HepG2 (cell line): ENCODE data around the gene ZDHHC19. TPM values are rescaled to one million over a fixed set of nuclear protein-coding genes. Genes with fewer than 3 reads are reported as not detected.

Source experiments
- CEBPG ChIP-seq: IDR thresholded peaks from 2 replicates; pipeline ENCODE4 v1.6.1; 2016
- FOSL2 ChIP-seq: sonication (generic); formaldehyde crosslinking; IDR thresholded peaks from 2 replicates; pipeline ENCODE4 v1.4.0; 2020; ENCODE audit warnings: missing genetic modification reagents
- FOXC1 ChIP-seq: sonication (generic); formaldehyde crosslinking; IDR thresholded peaks from 2 replicates; pipeline ENCODE4 v1.8.0; 2022; ENCODE audit warnings: mild to moderate bottlenecking, missing genetic modification reagents, borderline replicate concordance
- KLF13 ChIP-seq: sonication (generic); formaldehyde crosslinking; IDR thresholded peaks from 2 replicates; pipeline ENCODE4 v1.4.0; 2020; ENCODE audit warnings: mild to moderate bottlenecking, missing genetic modification reagents
- MED1 ChIP-seq: sonication (generic); formaldehyde crosslinking; IDR thresholded peaks from 2 replicates; pipeline ENCODE4 v1.4.0; 2020; ENCODE audit warnings: missing genetic modification reagents
- MTA3 ChIP-seq: sonication (generic); formaldehyde crosslinking; IDR thresholded peaks from 2 replicates; pipeline ENCODE4 v1.4.0; 2020; ENCODE audit warnings: missing genetic modification reagents
- NFYB ChIP-seq: sonication (generic); formaldehyde crosslinking; IDR thresholded peaks from 2 replicates; pipeline ENCODE4 v1.4.0; 2020; ENCODE audit warnings: missing genetic modification reagents
- PITX1 ChIP-seq: sonication (generic); formaldehyde crosslinking; IDR thresholded peaks from 2 replicates; pipeline ENCODE4 v1.5.1; 2020; ENCODE audit warnings: mild to moderate bottlenecking, missing genetic modification reagents
- POLR2A ChIP-seq, 2 experiments: IDR thresholded peaks; 2 replicates each; pipeline ENCODE4 v1.6.1; 2011; ENCODE audit warnings: low read depth in 2 of 2, low read length in 2 of 2, mild to moderate bottlenecking in 1 of 2, moderate library complexity in 1 of 2; ENCODE audit not compliant: insufficient read depth in 1 of 2
- RCOR2 ChIP-seq: IDR thresholded peaks from 2 replicates; pipeline ENCODE4 v1.6.1; 2016; ENCODE audit warnings: missing biosample characterization, missing genetic modification reagents
- SALL1 ChIP-seq: sonication (generic); formaldehyde crosslinking; IDR thresholded peaks from 2 replicates; pipeline ENCODE4 v1.8.0; 2022; ENCODE audit warnings: mild to moderate bottlenecking, missing genetic modification reagents
- SATB2 ChIP-seq: sonication (generic); formaldehyde crosslinking; IDR thresholded peaks from 2 replicates; pipeline ENCODE4 v1.5.0; 2020; ENCODE audit warnings: missing genetic modification reagents
- SETDB1 ChIP-seq: sonication (generic); formaldehyde crosslinking; IDR thresholded peaks from 2 replicates; pipeline ENCODE4 v1.5.1; 2020; ENCODE audit warnings: missing genetic modification reagents, mild to moderate bottlenecking, borderline replicate concordance
- ZFAT ChIP-seq: sonication (generic); formaldehyde crosslinking; conservative IDR thresholded peaks from 2 replicates; pipeline ENCODE4 v1.8.1; 2023; ENCODE audit warnings: missing genetic modification reagents, inconsistent platforms
- ZNF768 ChIP-seq: sonication (generic); formaldehyde crosslinking; IDR thresholded peaks from 2 replicates; pipeline ENCODE4 v1.4.0; 2020; ENCODE audit warnings: missing genetic modification reagents
- ZNF83 ChIP-seq: sonication (generic); formaldehyde crosslinking; IDR thresholded peaks from 2 replicates; pipeline ENCODE4 v1.4.0; 2020; ENCODE audit warnings: missing genetic modification reagents, mild to moderate bottlenecking, borderline replicate concordance
- polyA plus RNA-seq, 8 experiments: library from polyadenylated mRNA; depleted of rRNA in 3 of 8; stranded (reverse) in 7 of 8; unstranded in 1 of 8; fragments of >200 nt; fragmentation: Illumina TruSeq in 4 of 8; extraction: Trizol in 4 of 8; gene quantifications; 2 replicates each; pipeline versions ENCODE4 v1.2.1 to v1.2.3, GENCODE V29; 2011 to 2016; ENCODE audit warnings: low read depth in 4 of 8, missing spikeins in 1 of 8, mixed read lengths in 1 of 8; ENCODE audit not compliant: insufficient read depth in 1 of 8
- total RNA-seq, 5 experiments: library from RNA; depleted of rRNA; stranded (reverse); fragments of >200 nt; fragmentation: Illumina TruSeq; extraction: Trizol; gene quantifications; 2 replicates each; pipeline ENCODE4 v1.2.3, GENCODE V29; 2016; ENCODE audit warnings: low read depth in 1 of 5
- TF ChIP-seq, protein P1 (sequence below): sonication (generic); formaldehyde crosslinking; IDR thresholded peaks from 2 replicates; pipeline ENCODE4 v1.4.0; 2020; ENCODE audit warnings: missing genetic modification reagents, mild to moderate bottlenecking, borderline replicate concordance
- TF ChIP-seq, protein P2 (sequence below): sonication (generic); formaldehyde crosslinking; IDR thresholded peaks from 2 replicates; pipeline ENCODE4 v1.5.1; 2020; ENCODE audit warnings: mild to moderate bottlenecking, moderate library complexity, missing genetic modification reagents
- TF ChIP-seq, protein P3 (sequence below): IDR thresholded peaks from 2 replicates; pipeline ENCODE4 v1.6.1; 2016; ENCODE audit warnings: missing compliant biosample characterization, missing genetic modification reagents, borderline replicate concordance
- TF ChIP-seq, protein P4 (sequence below): sonication (generic); formaldehyde crosslinking; IDR thresholded peaks from 2 replicates; pipeline ENCODE4 v1.5.1; 2020; ENCODE audit warnings: mild to moderate bottlenecking, missing genetic modification reagents, moderate library complexity

Gene ZDHHC19
- total and polyA plus RNA-seq, 2 of the 13 experiments (the other 11 are each of a cell fraction or from before 2014, with no cell fraction given), result 0.22 to 0.53 TPM

DNA sequence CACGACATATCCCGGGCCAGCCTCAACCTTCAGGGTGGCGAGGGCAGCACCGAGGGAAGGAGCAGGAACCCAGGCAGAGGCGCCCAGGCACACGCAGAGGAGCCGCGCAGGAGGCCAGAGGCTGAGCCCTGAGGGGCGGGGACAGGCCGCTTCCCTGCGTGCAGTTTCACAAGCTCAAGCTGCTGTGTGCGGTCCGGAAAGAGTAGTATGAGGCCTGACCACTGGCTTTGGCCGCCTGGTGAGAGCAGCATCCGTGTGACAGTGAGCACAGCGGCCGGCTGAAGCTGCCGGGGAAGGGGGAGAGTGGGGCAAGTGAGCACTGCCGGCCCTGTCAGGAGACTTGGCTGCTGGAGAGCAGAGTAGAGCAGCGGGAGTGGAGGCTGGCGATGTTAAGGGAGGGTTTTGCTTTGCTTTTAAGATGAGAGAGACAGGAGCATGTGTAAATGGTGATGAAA is 8.7 kb downstream of the ZDHHC19 start (continued):
- TF ChIP-seq ZFAT (CRISPR knock-in tag) (no peak), MTA3 (CRISPR knock-in tag) (no peak), ZNF768 (peak; percentile 70; the same call in 1 of the 2 replicates), KLF13 (no peak), PITX1 (peak; percentile 22; the same call in 1 of the 2 replicates), SATB2 (no peak), FOXC1 (CRISPR knock-in tag) (no peak), ZNF83 (CRISPR knock-in tag) (no peak), RCOR2 (CRISPR knock-in tag) (no peak), POLR2A (IDR thresholded peaks at IDR 0.05; ENCODE audit: insufficient read depth in 1 of 2, low read depth in 2 of 2, low read length in 2 of 2) (no peak), SALL1 (CRISPR knock-in tag) (0 out of 2 replicates have a peak, but pooled peaks have one; percentile 37), SETDB1 (no peak), MED1 (CRISPR knock-in tag) (no peak; the same call in 1 of the 2 replicates), NFYB (CRISPR knock-in tag) (no peak), FOSL2 (no peak), CEBPG (CRISPR knock-in tag) (0 out of 2 replicates have a peak, but pooled peaks have one; percentile 19)
- TF ChIP-seq, protein P1, sequence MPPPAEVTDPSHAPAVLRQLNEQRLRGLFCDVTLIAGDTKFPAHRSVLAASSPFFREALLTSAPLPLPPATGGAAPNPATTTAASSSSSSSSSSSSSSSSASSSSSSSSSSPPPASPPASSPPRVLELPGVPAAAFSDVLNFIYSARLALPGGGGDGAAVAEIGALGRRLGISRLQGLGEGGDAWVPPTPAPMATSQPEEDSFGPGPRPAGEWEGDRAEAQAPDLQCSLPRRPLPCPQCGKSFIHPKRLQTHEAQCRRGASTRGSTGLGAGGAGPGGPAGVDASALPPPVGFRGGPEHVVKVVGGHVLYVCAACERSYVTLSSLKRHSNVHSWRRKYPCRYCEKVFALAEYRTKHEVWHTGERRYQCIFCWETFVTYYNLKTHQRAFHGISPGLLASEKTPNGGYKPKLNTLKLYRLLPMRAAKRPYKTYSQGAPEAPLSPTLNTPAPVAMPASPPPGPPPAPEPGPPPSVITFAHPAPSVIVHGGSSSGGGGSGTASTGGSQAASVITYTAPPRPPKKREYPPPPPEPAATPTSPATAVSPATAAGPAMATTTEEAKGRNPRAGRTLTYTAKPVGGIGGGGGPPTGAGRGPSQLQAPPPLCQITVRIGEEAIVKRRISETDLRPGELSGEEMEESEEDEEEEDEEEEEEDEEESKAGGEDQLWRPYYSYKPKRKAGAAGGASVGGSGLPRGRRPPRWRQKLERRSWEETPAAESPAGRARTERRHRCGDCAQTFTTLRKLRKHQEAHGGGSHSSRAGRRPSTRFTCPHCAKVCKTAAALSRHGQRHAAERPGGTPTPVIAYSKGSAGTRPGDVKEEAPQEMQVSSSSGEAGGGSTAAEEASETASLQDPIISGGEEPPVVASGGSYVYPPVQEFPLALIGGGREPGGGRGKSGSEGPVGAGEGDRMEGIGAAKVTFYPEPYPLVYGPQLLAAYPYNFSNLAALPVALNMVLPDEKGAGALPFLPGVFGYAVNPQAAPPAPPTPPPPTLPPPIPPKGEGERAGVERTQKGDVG (CRISPR knock-in tag), result no peak
- TF ChIP-seq, protein P2, sequence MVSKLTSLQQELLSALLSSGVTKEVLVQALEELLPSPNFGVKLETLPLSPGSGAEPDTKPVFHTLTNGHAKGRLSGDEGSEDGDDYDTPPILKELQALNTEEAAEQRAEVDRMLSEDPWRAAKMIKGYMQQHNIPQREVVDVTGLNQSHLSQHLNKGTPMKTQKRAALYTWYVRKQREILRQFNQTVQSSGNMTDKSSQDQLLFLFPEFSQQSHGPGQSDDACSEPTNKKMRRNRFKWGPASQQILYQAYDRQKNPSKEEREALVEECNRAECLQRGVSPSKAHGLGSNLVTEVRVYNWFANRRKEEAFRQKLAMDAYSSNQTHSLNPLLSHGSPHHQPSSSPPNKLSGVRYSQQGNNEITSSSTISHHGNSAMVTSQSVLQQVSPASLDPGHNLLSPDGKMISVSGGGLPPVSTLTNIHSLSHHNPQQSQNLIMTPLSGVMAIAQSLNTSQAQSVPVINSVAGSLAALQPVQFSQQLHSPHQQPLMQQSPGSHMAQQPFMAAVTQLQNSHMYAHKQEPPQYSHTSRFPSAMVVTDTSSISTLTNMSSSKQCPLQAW (CRISPR knock-in tag), result 0 out of 2 replicates have a peak, but pooled peaks have one; percentile 40
- TF ChIP-seq, protein P3, sequence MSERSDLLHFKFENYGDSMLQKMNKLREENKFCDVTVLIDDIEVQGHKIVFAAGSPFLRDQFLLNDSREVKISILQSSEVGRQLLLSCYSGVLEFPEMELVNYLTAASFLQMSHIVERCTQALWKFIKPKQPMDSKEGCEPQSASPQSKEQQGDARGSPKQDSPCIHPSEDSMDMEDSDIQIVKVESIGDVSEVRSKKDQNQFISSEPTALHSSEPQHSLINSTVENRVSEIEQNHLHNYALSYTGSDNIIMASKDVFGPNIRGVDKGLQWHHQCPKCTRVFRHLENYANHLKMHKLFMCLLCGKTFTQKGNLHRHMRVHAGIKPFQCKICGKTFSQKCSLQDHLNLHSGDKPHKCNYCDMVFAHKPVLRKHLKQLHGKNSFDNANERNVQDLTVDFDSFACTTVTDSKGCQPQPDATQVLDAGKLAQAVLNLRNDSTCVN, result no peak
- TF ChIP-seq, protein P4, sequence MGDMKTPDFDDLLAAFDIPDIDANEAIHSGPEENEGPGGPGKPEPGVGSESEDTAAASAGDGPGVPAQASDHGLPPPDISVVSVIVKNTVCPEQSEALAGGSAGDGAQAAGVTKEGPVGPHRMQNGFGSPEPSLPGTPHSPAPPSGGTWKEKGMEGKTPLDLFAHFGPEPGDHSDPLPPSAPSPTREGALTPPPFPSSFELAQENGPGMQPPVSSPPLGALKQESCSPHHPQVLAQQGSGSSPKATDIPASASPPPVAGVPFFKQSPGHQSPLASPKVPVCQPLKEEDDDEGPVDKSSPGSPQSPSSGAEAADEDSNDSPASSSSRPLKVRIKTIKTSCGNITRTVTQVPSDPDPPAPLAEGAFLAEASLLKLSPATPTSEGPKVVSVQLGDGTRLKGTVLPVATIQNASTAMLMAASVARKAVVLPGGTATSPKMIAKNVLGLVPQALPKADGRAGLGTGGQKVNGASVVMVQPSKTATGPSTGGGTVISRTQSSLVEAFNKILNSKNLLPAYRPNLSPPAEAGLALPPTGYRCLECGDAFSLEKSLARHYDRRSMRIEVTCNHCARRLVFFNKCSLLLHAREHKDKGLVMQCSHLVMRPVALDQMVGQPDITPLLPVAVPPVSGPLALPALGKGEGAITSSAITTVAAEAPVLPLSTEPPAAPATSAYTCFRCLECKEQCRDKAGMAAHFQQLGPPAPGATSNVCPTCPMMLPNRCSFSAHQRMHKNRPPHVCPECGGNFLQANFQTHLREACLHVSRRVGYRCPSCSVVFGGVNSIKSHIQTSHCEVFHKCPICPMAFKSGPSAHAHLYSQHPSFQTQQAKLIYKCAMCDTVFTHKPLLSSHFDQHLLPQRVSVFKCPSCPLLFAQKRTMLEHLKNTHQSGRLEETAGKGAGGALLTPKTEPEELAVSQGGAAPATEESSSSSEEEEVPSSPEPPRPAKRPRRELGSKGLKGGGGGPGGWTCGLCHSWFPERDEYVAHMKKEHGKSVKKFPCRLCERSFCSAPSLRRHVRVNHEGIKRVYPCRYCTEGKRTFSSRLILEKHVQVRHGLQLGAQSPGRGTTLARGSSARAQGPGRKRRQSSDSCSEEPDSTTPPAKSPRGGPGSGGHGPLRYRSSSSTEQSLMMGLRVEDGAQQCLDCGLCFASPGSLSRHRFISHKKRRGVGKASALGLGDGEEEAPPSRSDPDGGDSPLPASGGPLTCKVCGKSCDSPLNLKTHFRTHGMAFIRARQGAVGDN (CRISPR knock-in tag), result peak; percentile 91
